Lower leg skin (tissue), 4 donors: ENCODE results near the gene AIG1. TPM values are rescaled to one million over a fixed set of nuclear protein-coding genes. Genes with fewer than 3 reads are reported as not detected.
"Not testable (repeated sequence)": the region's sequence is repeated elsewhere in the genome, so short reads cannot be mapped to it uniquely, and the experiment has no call there.

Source experiments
- DNase-seq, 2 donors: peaks; one replicate each; pipeline ENCODE4 v3.0.0-alpha.2; 2019; ENCODE audit warnings: low spot score in 2 of 2
- H3K4me3 ChIP-seq: fragments of 200-600 bp; sonication (generic); 2 replicates; pipeline ENCODE4 v1.5.1; 2017; ENCODE audit warnings: mild to moderate bottlenecking, low read depth; ENCODE audit not compliant: poor library complexity, severe bottlenecking
- CTCF ChIP-seq, 3 donors: fragments of 450-650 bp; IDR thresholded peaks; one replicate each; pipeline ENCODE4 v1.5.1; 2016; ENCODE audit warnings: antibody characterized with exemption in 3 of 3, mild to moderate bottlenecking in 3 of 3, moderate library complexity in 2 of 3
- POLR2A ChIP-seq, 2 donors: fragments of 450-650 bp; IDR thresholded peaks; one replicate each; pipeline ENCODE4 v1.6.1; 2016 to 2017; ENCODE audit warnings: antibody characterized with exemption in 2 of 2, mild to moderate bottlenecking in 1 of 2, moderate library complexity in 1 of 2
- WGBS, 2 donors: methylation state at CpG; one replicate each; pipeline ENCODE4 v1.1.5; 2018; 5-methylcytosine and 5-hydroxymethylcytosine counted together
- intact Hi-C: fragments of 100-400 bp; cut with DNase I; formaldehyde crosslinking; loops from one replicate; pipeline ENCODE4 v1.15.0; 2023; ENCODE audit warnings: low total_unique reads
- total RNA-seq, 4 donors: library from RNA; depleted of rRNA; stranded (reverse); fragments of >200 nt; gene quantifications; one replicate each; pipeline ENCODE4 v1.1.0, GENCODE V29; 2016

The AIG1 gene
- total RNA-seq, 4 donors from 2014 or later, result 12.2 to 21.4 (median 16.0) TPM

- DNase-seq, result no peak
- intact Hi-C loops, result no loop called here
- H3K4me3 ChIP-seq, result no peak overlapping the region
- no peak for TF ChIP-seq CTCF (IDR thresholded peaks at IDR 0.05)
- TF ChIP-seq POLR2A (IDR thresholded peaks at IDR 0.05), result no peak
- 0 to 62% methylated on average over 1 of the region's 1 CpG for WGBS, 2 donors
Measured at GRCh38 chr6:143294265-143294860, 233.7 kb downstream of the AIG1 start.

DNA sequence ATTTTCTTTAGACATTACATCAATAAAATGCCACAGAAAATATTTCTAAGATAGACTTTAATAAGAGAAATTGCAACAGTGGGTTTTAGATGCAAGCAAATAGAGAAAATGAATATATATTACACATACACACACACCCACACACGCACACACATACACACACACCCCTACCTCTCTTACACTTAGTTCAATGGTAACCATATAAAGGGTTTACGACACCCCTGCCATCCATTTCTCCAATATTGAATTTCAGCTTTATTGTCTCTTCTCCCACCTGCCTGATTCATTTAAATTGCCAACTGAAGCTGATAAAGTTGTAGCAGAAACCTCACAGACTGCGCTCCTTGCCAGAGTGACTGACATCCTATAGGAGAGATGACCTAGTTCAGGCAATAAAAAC is 235.2 kb downstream of the AIG1 start:
- no peak overlapping the region for H3K4me3 ChIP-seq
- no peak for TF ChIP-seq CTCF (IDR thresholded peaks at IDR 0.05)
- TF ChIP-seq POLR2A (IDR thresholded peaks at IDR 0.05), result no peak
- 95 to 98% methylated on average over 3 of the region's 3 CpGs for WGBS, 2 donors
- intact Hi-C loops, result no loop called here
- DNase-seq, result no peak

DNA sequence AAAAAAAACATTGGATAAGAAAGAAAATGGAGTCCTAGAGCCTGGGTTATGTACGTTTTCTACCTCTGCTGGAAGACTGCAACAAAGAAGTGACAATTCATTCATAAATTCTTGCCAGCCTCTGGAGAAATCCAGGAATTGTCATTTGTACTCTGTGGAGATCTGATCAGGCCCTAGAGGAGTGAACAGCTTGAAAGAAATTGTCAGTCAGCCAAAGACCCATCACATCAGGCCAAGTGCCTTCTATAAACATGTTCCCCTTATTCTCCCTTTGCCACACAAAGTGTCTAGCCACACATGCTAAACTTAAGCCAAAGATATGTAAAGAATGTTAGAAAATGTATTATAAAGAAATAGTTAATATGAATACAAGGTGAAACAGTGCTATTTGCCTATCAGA is 237.4 kb downstream of the AIG1 start:
- intact Hi-C loops, result no loop called here
- WGBS, 2 donors, result 57 to 72% methylated on average over 1 of the region's 1 CpG
- TF ChIP-seq CTCF (IDR thresholded peaks at IDR 0.05) (no peak), POLR2A (IDR thresholded peaks at IDR 0.05) (no peak)

GRCh38 chr6:143299253-143300166 is 238.8 kb downstream of the AIG1 start:
- intact Hi-C loops, result no loop called here
- WGBS, 2 donors, result 86 to 88% methylated on average over 6 of the region's 6 CpGs
- no peak for DNase-seq
- no peak overlapping the region for H3K4me3 ChIP-seq
- TF ChIP-seq CTCF (IDR thresholded peaks at IDR 0.05) (no peak), POLR2A (IDR thresholded peaks at IDR 0.05) (no peak)

More for the DNA sequence above, 237.4 kb downstream of the AIG1 start:
- DNase-seq, result no peak
- H3K4me3 ChIP-seq, result no peak overlapping the region

DNA sequence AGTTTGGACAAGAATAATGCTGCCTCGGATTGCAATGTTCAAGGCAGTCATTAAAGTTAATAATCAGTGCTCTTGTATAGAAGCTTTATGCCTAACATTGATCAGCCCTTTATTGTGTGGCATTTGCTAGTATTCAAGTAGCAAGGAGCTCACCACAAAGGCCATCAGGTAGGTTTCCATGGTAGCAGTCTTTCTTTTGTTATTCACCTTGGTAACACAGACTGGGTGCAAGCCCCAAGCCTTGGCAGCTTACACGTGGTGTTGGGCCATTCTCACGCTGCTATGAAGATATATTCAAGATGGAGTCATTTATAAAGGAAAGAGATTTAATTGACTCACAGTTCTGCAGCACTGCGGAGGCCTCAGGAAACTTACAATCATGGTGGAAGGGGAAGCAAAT is 240.5 kb downstream of the AIG1 start:
- no peak for DNase-seq
- intact Hi-C loops, result no loop called here
- H3K4me3 ChIP-seq, result no peak overlapping the region
- WGBS, 2 donors, result 70 to 75% methylated on average over 4 of the region's 4 CpGs
- TF ChIP-seq CTCF (IDR thresholded peaks at IDR 0.05) (no peak), POLR2A (IDR thresholded peaks at IDR 0.05) (no peak)

GRCh38 chr6:143307760-143308159 is 247.1 kb downstream of the AIG1 start:
- DNase-seq, intact Hi-C loops, H3K4me3 ChIP-seq: not testable (repeated sequence)
- WGBS, 2 donors, result 97 to 99% methylated on average over 10 of the region's 10 CpGs
